ENCODE measurements around the gene DLL3.

The DLL3 gene

DNA sequence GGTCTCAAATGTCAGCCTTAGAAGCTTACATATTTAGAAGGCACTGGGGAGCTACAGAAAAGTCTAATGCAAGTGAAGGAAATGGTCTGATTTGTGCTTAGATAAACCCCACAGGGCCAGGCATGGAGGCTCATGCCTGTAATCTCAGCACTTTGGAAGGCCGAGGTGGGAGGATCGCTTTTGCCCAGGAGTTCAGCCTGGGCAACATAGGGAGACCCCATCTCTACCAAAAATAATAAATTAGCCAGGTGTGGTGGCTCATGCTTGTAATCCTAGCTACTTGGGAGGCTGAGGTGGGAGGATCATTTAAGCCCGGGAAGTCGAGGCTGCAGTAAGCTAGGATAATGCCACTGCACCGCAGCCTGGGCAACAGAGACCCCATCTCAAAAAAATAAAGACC lies 2.7 kb upstream of the DLL3 start:
- Histone ChIP-seq H3K27me3 (ENCODE audit: insufficient read depth, low read length) (peaks cover 23% of the 10 kb centered on the region), H3K9me3 (ENCODE audit: low read length) (no peaks in the 10 kb centered on the region), H3K4me1 (ENCODE audit: insufficient read depth, low read length) (peaks cover 9% of the 10 kb centered on the region), H3K36me3 (ENCODE audit: insufficient read depth, low read length) (peaks cover 11% of the 10 kb centered on the region), H2AFZ (ENCODE audit: low read depth, low read length) (no peak overlapping the region), H3K4me3 (ENCODE audit: low read length) (no peak overlapping the region)

DNA sequence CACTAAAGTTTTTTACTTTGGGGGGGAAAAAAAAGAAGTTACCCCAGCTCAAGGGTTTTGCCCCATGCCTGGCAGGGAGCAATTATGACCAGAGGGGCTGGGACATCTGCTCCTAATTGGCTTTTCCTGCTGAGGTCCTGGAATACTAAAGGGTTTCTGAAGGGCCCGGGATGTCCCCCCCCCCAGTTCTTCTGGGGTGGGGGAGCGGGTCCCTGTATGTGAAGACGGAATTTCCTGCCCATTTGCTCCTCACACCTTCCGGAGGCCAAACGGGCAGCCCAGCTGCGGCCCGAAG lies 1.1 kb upstream of the DLL3 start:
- Histone ChIP-seq H3K27me3 (ENCODE audit: insufficient read depth, low read length) (peaks cover 23% of the 10 kb centered on the region), H3K4me1 (ENCODE audit: insufficient read depth, low read length) (peaks cover 9% of the 10 kb centered on the region), H2AFZ (ENCODE audit: low read depth, low read length) (peak overlapping the region; percentile 30), H3K4me3 (ENCODE audit: low read length) (no peak overlapping the region), H3K36me3 (ENCODE audit: insufficient read depth, low read length) (no peaks in the 10 kb centered on the region), H3K9me3 (ENCODE audit: low read length) (no peaks in the 10 kb centered on the region)

DNA sequence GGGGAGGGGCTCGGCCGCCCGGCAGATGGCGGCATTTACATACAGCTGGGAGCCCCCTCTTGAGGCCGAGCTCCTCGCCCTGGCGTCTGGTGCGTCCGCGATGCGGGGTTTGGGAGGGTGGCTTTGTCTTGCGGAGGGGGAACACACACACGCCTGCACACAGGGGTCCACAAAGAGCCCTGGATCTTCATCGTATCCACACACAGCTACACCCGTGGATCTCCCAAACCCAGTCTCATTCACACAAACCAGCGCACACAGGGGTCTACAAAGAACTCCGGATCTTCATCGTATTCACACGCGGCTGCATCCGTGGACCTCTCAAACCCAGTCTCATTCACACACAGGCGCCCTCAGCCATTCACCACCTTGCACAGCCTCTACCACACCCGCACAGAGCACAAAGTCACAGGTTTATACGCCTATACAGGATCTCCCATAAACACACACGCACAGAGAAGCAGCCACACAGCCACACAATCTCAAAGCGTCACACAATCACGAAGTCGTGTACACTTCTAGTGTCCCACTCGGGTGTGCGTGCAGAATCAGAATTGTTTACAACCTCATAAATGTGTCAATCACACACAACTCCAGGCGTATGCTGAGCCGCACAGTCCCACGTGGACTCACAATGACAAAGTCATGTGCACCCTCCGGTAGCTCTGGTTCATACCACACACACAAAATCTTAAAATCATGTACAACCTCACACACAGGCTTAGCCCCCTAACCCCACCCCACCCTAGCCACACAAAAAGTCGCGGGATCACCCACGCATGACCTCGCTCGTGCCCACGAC lies 550 bp upstream of the DLL3 start:
- Histone ChIP-seq H2AFZ (ENCODE audit: low read depth, low read length) (peak overlapping the region; percentile 30), H3K4me3 (ENCODE audit: low read length) (peak overlapping the region; percentile 29), H3K36me3 (ENCODE audit: insufficient read depth, low read length) (no peaks in the 10 kb centered on the region), H3K9me3 (ENCODE audit: low read length) (no peaks in the 10 kb centered on the region), H3K4me1 (ENCODE audit: insufficient read depth, low read length) (peaks cover 9% of the 10 kb centered on the region), H3K27me3 (ENCODE audit: insufficient read depth, low read length) (peaks cover 23% of the 10 kb centered on the region)

DNA sequence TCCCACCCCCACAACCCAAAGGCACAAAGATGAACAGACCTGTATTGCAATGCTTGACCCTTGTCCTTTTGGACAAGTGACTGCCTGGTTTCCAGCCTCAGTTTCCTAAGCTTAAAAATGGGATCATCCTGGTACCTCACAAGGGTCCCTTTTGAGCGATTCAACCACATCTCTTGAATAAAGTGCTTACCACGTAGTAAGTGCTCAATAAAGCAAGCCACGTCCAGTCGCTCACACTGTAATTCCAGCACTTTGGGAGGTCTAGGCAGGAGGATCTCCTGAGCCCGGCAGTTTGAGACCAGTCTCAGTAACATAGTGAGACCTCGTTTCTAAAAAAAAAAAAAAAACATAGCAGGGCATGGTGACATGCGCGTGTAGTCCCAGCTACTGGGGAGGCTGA lies 1.2 kb downstream of the DLL3 start:
- H3K4me1 ChIP-seq (ENCODE audit: insufficient read depth, low read length): peaks cover 9% of the 10 kb centered on the region
- no peak overlapping the region for H2AFZ ChIP-seq (ENCODE audit: low read depth, low read length)
- peaks cover 23% of the 10 kb centered on the region for H3K27me3 ChIP-seq (ENCODE audit: insufficient read depth, low read length)
- H3K4me3 ChIP-seq (ENCODE audit: low read length): peak overlapping the region; percentile 3
- H3K9me3 ChIP-seq (ENCODE audit: low read length): no peaks in the 10 kb centered on the region
- no peaks in the 10 kb centered on the region for H3K36me3 ChIP-seq (ENCODE audit: insufficient read depth, low read length)

DNA sequence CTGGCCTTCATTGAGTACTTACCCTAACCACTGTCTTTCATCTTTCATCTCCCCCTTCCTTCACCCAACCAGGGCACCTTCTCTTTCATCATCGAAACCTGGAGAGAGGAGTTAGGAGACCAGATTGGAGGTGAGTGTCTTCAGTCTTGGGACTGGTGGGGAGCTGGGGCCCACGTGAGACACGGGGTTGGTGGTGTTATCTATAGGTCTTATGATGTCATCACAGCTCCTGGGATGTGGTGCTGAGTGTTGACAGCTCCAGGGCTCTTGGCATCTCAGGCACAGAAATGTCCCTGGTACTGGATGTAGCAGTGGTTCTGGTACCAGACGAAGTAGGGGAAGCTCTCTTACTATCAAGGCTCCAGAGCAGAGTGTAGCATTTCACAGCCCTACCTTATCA lies 1.8 kb downstream of the DLL3 start:
- no peak overlapping the region for H2AFZ ChIP-seq (ENCODE audit: low read depth, low read length)
- no peaks in the 10 kb centered on the region for H3K36me3 ChIP-seq (ENCODE audit: insufficient read depth, low read length)
- peaks cover 9% of the 10 kb centered on the region for H3K4me1 ChIP-seq (ENCODE audit: insufficient read depth, low read length)
- no peaks in the 10 kb centered on the region for H3K9me3 ChIP-seq (ENCODE audit: low read length)
- peaks cover 23% of the 10 kb centered on the region for H3K27me3 ChIP-seq (ENCODE audit: insufficient read depth, low read length)
- no peak overlapping the region for H3K4me3 ChIP-seq (ENCODE audit: low read length)

DNA sequence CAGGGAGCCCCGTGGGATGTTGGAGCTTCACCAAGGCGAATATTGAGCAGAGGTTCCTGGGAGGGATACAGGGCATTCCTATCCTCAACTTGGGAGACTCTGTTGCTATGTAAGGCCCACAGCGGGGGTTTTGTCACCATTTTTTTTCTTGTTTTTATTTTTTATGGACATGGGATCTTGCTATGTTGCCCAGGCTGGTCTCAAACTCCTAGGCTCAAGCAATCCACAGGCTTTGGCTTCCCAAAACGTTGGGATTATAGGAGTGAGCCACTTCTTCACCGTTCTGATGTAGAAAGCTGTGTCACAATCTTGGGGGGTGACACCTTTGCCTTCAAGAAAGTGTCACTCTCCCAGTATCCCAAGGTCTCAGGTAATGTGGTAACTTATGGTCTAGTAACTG lies 2.6 kb downstream of the DLL3 start:
- H3K4me1 ChIP-seq (ENCODE audit: insufficient read depth, low read length): peaks cover 9% of the 10 kb centered on the region
- H3K27me3 ChIP-seq (ENCODE audit: insufficient read depth, low read length): peaks cover 24% of the 10 kb centered on the region
- no peaks in the 10 kb centered on the region for H3K36me3 ChIP-seq (ENCODE audit: insufficient read depth, low read length)
- no peak overlapping the region for H2AFZ ChIP-seq (ENCODE audit: low read depth, low read length)
- no peak overlapping the region for H3K4me3 ChIP-seq (ENCODE audit: low read length)
- H3K9me3 ChIP-seq (ENCODE audit: low read length): no peaks in the 10 kb centered on the region

DNA sequence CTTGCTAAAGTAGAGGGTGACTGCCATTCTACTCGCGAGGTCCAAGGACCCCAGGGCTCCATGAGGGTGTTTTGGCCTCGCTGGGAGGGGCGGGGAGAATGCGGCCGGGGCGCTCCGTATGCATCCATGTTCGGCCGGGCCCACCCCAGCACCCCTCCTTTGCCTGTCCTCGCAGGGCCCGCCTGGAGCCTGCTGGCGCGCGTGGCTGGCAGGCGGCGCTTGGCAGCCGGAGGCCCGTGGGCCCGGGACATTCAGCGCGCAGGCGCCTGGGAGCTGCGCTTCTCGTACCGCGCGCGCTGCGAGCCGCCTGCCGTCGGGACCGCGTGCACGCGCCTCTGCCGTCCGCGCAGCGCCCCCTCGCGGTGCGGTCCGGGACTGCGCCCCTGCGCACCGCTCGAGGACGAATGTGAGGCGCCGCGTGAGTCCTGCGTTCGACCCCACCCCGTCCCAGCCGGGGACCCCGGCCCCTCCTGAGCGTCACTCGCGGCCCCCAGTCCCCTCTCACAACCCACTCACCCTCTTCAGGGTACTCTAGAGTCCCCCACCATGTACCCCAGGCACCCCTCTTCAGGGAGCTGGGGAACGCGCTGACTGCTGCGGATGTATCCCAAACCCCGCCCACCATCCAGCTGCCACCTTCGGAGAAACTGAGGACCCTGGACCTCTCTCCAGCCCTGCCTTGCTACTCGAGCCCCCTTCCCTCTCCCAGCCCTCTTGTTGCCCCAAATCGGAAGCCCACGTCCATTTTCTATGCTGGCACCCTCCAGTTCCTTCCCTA lies 4.1 kb downstream of the DLL3 start:
- Histone ChIP-seq H3K27me3 (ENCODE audit: insufficient read depth, low read length) (peaks cover 29% of the 10 kb centered on the region), H3K36me3 (ENCODE audit: insufficient read depth, low read length) (no peaks in the 10 kb centered on the region), H3K4me1 (ENCODE audit: insufficient read depth, low read length) (peaks cover 11% of the 10 kb centered on the region), H3K9me3 (ENCODE audit: low read length) (no peaks in the 10 kb centered on the region), H2AFZ (ENCODE audit: low read depth, low read length) (no peak overlapping the region), H3K4me3 (ENCODE audit: low read length) (no peak overlapping the region)

DNA sequence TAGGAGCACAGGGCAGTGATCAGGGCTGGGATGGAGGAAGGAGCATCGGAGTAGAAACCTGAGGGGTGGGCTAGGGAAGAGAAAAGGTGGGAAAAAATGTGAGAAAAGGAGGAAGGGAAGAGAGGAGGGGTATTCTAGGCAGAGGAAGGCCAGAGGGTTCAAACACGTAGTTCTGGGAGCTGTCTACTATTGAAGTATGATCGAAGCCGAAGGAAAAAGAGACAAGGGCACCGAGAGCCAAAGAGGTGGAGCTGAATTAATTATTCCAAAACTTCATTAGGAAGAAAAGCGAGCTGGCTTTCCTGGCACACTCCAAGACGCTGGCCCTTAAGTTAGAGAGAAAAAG lies 7.8 kb downstream of the DLL3 start:
- Histone ChIP-seq H2AFZ (ENCODE audit: low read depth, low read length) (peak overlapping the region; percentile 81), H3K4me3 (ENCODE audit: low read length) (peak overlapping the region; percentile 53), H3K9me3 (ENCODE audit: low read length) (no peaks in the 10 kb centered on the region), H3K36me3 (ENCODE audit: insufficient read depth, low read length) (no peaks in the 10 kb centered on the region), H3K27me3 (ENCODE audit: insufficient read depth, low read length) (peaks cover 6% of the 10 kb centered on the region), H3K4me1 (ENCODE audit: insufficient read depth, low read length) (peaks cover 8% of the 10 kb centered on the region)

DNA sequence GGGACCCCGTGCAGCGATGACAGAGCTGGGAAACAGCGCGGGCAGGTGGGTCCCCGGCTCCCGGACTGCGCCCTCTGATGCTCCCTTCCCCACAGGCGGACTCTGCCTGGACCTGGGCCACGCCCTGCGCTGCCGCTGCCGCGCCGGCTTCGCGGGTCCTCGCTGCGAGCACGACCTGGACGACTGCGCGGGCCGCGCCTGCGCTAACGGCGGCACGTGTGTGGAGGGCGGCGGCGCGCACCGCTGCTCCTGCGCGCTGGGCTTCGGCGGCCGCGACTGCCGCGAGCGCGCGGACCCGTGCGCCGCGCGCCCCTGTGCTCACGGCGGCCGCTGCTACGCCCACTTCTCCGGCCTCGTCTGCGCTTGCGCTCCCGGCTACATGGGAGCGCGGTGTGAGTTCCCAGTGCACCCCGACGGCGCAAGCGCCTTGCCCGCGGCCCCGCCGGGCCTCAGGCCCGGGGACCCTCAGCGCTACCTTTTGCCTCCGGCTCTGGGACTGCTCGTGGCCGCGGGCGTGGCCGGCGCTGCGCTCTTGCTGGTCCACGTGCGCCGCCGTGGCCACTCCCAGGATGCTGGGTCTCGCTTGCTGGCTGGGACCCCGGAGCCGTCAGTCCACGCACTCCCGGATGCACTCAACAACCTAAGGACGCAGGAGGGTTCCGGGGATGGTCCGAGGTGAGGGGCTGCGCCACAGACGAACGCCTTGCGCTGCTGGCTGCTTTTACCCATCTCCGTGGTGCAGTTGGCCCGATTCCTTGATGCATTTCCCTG lies 8.4 kb downstream of the DLL3 start:
- Histone ChIP-seq H3K4me1 (ENCODE audit: insufficient read depth, low read length) (peaks cover 8% of the 10 kb centered on the region), H2AFZ (ENCODE audit: low read depth, low read length) (peak overlapping the region; percentile 81), H3K36me3 (ENCODE audit: insufficient read depth, low read length) (no peaks in the 10 kb centered on the region), H3K9me3 (ENCODE audit: low read length) (no peaks in the 10 kb centered on the region), H3K4me3 (ENCODE audit: low read length) (peak overlapping the region; percentile 53), H3K27me3 (ENCODE audit: insufficient read depth, low read length) (peaks cover 6% of the 10 kb centered on the region)

DNA sequence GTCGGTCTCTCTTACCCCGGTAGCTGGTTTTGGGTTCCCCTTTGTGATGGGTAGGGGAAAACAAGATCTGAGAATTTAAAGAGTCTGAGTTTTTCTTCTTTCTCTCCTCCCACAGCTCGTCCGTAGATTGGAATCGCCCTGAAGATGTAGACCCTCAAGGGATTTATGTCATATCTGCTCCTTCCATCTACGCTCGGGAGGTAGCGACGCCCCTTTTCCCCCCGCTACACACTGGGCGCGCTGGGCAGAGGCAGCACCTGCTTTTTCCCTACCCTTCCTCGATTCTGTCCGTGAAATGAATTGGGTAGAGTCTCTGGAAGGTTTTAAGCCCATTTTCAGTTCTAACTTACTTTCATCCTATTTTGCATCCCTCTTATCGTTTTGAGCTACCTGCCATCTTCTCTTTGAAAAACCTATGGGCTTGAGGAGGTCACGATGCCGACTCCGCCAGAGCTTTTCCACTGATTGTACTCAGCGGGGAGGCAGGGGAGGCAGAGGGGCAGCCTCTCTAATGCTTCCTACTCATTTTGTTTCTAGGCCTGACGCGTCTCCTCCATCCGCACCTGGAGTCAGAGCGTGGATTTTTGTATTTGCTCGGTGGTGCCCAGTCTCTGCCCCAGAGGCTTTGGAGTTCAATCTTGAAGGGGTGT lies 9.1 kb downstream of the DLL3 start:
- peak overlapping the region; percentile 81 for H2AFZ ChIP-seq (ENCODE audit: low read depth, low read length)
- no peaks in the 10 kb centered on the region for H3K9me3 ChIP-seq (ENCODE audit: low read length)
- peaks cover 8% of the 10 kb centered on the region for H3K4me1 ChIP-seq (ENCODE audit: insufficient read depth, low read length)
- peak overlapping the region; percentile 53 for H3K4me3 ChIP-seq (ENCODE audit: low read length)
- H3K27me3 ChIP-seq (ENCODE audit: insufficient read depth, low read length): peaks cover 6% of the 10 kb centered on the region
- H3K36me3 ChIP-seq (ENCODE audit: insufficient read depth, low read length): no peaks in the 10 kb centered on the region

DNA sequence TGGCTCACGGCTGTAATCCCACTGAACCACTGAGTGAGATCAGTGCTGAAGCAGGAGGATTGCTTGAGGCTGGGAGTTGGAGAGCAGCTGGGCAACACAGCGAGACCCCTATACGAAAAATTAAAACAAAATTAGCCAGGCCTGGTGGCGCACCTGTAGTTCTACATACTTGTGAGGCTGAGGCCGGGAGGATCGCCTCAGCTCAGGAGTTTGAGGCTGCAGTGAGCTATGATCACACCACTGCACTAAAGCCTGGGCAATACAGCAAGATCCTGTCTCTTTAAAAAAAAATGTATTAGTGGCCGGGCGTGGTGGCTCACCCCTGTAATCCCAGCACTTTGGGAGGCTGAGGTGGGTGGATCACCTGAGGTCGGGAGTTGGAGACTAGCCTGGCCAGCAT lies 9.9 kb downstream of the DLL3 start:
- no peak overlapping the region for H3K4me3 ChIP-seq (ENCODE audit: low read length)

DNA sequence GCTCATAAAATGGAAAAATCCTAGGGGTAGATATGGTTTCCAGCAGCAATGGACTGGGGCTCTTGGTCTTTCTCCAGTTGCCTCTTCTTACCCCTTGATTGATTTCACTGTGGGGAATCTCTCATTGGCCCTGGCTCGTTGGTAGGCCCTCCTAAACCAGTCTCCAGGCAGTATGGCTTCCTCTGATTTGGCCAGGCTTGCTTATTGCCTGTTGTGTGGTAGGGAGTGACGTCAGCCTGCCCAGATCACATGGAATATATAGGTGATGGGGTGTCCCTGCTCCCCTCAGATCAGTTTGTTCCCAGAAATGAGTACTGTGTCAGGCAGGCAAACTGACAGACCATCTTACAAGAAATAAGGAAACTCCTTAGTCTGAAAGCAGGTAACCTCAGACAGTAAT lies 10.5 kb downstream of the DLL3 start:
- H3K27me3 ChIP-seq (ENCODE audit: insufficient read depth, low read length): peaks cover 6% of the 10 kb centered on the region

More for the DNA sequence above, 9.9 kb downstream of the DLL3 start:
- Histone ChIP-seq H3K4me1 (ENCODE audit: insufficient read depth, low read length) (peaks cover 8% of the 10 kb centered on the region), H2AFZ (ENCODE audit: low read depth, low read length) (no peak overlapping the region), H3K27me3 (ENCODE audit: insufficient read depth, low read length) (peaks cover 6% of the 10 kb centered on the region), H3K36me3 (ENCODE audit: insufficient read depth, low read length) (no peaks in the 10 kb centered on the region), H3K9me3 (ENCODE audit: low read length) (no peaks in the 10 kb centered on the region)

DNA sequence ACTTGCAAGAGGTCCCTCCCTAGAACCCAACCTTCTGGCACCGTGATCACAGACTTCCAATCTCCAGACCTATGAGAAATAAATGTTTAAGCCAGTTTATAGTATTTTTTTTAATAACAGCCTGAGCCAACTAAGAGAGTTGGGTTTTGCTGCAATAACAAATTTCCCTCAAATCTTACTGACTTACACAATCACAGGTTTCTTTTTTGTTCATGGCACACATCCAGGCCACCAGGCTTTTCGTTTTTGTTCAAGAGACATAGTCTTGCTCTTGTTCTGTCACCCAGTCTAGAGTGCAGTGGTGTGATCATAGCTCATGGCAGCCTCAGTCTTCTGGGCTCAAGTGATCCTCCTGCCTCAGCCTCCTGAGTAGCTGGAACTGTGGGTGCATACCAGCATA lies 14.2 kb downstream of the DLL3 start:
- no peak overlapping the region for H3K4me3 ChIP-seq (ENCODE audit: low read length)
- no peaks in the 10 kb centered on the region for H3K9me3 ChIP-seq (ENCODE audit: low read length)
- no peak overlapping the region for H2AFZ ChIP-seq (ENCODE audit: low read depth, low read length)
- no peaks in the 10 kb centered on the region for H3K36me3 ChIP-seq (ENCODE audit: insufficient read depth, low read length)
- H3K4me1 ChIP-seq (ENCODE audit: insufficient read depth, low read length): peaks cover 6% of the 10 kb centered on the region
- H3K27me3 ChIP-seq (ENCODE audit: insufficient read depth, low read length): peaks cover 3% of the 10 kb centered on the region

More for the DNA sequence above, 10.5 kb downstream of the DLL3 start:
- Histone ChIP-seq H3K9me3 (ENCODE audit: low read length) (no peaks in the 10 kb centered on the region), H2AFZ (ENCODE audit: low read depth, low read length) (no peak overlapping the region), H3K4me1 (ENCODE audit: insufficient read depth, low read length) (peaks cover 8% of the 10 kb centered on the region), H3K4me3 (ENCODE audit: low read length) (no peak overlapping the region), H3K36me3 (ENCODE audit: insufficient read depth, low read length) (no peaks in the 10 kb centered on the region)
